OCI-LY7 (cell line): ENCODE data around the gene ALG1L2.
"Not testable (repeated sequence)": the region's sequence is repeated elsewhere in the genome, so short reads cannot be mapped to it uniquely, and the experiment has no call there.

Source experiments
- EZH2phosphoT487 ChIP-seq: fragments of 200-600 bp; sonication (generic); IDR thresholded peaks from 2 replicates; pipeline ENCODE4 v1.6.1; 2018; ENCODE audit warnings: low read depth, borderline replicate concordance, mild to moderate bottlenecking, mixed run types, antibody characterized with exemption, low read length, moderate library complexity, mixed read lengths
- TF ChIP-seq, protein P1 (sequence below): fragments of 200-600 bp; sonication (generic); conservative IDR thresholded peaks from 2 replicates; pipeline ENCODE4 v1.5.1; 2014; ENCODE audit warnings: mild to moderate bottlenecking, antibody characterized with exemption, low read length, moderate library complexity, mixed read lengths

GRCh38 chr3:130083363-130084090 lies 1.9 kb downstream of the ALG1L2 start:
- not testable (repeated sequence) for TF ChIP-seq EZH2phosphoT487
- TF ChIP-seq, protein P1, sequence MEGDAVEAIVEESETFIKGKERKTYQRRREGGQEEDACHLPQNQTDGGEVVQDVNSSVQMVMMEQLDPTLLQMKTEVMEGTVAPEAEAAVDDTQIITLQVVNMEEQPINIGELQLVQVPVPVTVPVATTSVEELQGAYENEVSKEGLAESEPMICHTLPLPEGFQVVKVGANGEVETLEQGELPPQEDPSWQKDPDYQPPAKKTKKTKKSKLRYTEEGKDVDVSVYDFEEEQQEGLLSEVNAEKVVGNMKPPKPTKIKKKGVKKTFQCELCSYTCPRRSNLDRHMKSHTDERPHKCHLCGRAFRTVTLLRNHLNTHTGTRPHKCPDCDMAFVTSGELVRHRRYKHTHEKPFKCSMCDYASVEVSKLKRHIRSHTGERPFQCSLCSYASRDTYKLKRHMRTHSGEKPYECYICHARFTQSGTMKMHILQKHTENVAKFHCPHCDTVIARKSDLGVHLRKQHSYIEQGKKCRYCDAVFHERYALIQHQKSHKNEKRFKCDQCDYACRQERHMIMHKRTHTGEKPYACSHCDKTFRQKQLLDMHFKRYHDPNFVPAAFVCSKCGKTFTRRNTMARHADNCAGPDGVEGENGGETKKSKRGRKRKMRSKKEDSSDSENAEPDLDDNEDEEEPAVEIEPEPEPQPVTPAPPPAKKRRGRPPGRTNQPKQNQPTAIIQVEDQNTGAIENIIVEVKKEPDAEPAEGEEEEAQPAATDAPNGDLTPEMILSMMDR = not testable (repeated sequence)
